H4 (cell line): Measurements from ENCODE around the gene CNTN3. TPM values are rescaled to one million over a fixed set of nuclear protein-coding genes. Genes with fewer than 3 reads are reported as not detected.

Source experiments
- DNase-seq: peaks from one replicate; pipeline ENCODE4 v3.0.0-alpha.2; 2015; ENCODE audit warnings: low spot score
- total RNA-seq: library from RNA; depleted of rRNA; stranded (reverse); fragments of >200 nt; shearing (Covaris generic); gene quantifications from 2 replicates; pipeline ENCODE4 v1.2.3, GENCODE V29; 2014

Gene CNTN3
- total RNA-seq, 1 experiment from 2014 or later, result not detected

GRCh38 chr3:74611206-74611605 lies 3.3 kb downstream of the CNTN3 start:
- DNase-seq, result no peak

GRCh38 chr3:74607803-74608202 lies 6.7 kb downstream of the CNTN3 start:
- no peak for DNase-seq

GRCh38 chr3:74606996-74607395 lies 7.5 kb downstream of the CNTN3 start:
- DNase-seq, result no peak

- no peak for DNase-seq
Observed at GRCh38 chr3:74605437-74605836, 9.0 kb downstream of the CNTN3 start.

GRCh38 chr3:74603292-74603691 lies 11.2 kb downstream of the CNTN3 start:
- DNase-seq, result no peak

GRCh38 chr3:74602471-74602870 lies 12.0 kb downstream of the CNTN3 start:
- DNase-seq, result no peak

GRCh38 chr3:74601793-74602192 lies 12.7 kb downstream of the CNTN3 start:
- no peak for DNase-seq

- DNase-seq, result no peak
Observed at GRCh38 chr3:74599564-74599963, 14.9 kb downstream of the CNTN3 start.

- no peak for DNase-seq
Observed at GRCh38 chr3:74593152-74593551, 21.3 kb downstream of the CNTN3 start.

- DNase-seq, result no peak
Observed at GRCh38 chr3:74592359-74592758, 22.1 kb downstream of the CNTN3 start.

GRCh38 chr3:74591946-74592345 lies 22.5 kb downstream of the CNTN3 start:
- no peak for DNase-seq

GRCh38 chr3:74591342-74591741 lies 23.1 kb downstream of the CNTN3 start:
- DNase-seq, result no peak

- DNase-seq, result no peak
Observed at GRCh38 chr3:74590620-74591262, 23.7 kb downstream of the CNTN3 start.

GRCh38 chr3:74584782-74585181 lies 29.7 kb downstream of the CNTN3 start:
- no peak for DNase-seq

- DNase-seq, result no peak
Observed at GRCh38 chr3:74582982-74583381, 31.5 kb downstream of the CNTN3 start.

GRCh38 chr3:74575857-74576256 lies 38.6 kb downstream of the CNTN3 start:
- no peak for DNase-seq

GRCh38 chr3:74571118-74571517 lies 43.3 kb downstream of the CNTN3 start:
- no peak for DNase-seq
